Caco-2 (cell line): ENCODE data around the gene TCERG1L. TPM values are rescaled to one million over a fixed set of nuclear protein-coding genes. Genes with fewer than 3 reads are reported as not detected.

Experiments used
- BruUV-seq: library from RNA; stranded (reverse); fragments of 400-500 nt; replicated peaks from 2 replicates; lab custom pipeline; 2021; lab: Mats Ljungman, UMichigan
- CTCF ChIA-PET: fragments of 300-600 bp; sonication (Branson Sonifier 250); formaldehyde crosslinking; loops from one replicate; lab custom pipeline; 2022; ENCODE audit warnings: antibody characterized with exemption; lab: Charles Lee
- POLR2A ChIA-PET: fragments of 300-600 bp; sonication (Branson Sonifier 250); formaldehyde crosslinking; loops from one replicate; lab custom pipeline; 2022; ENCODE audit warnings: antibody characterized with exemption; lab: Charles Lee
- DNase-seq, 2 experiments: peaks; one replicate each; pipeline versions ENCODE4 v3.0.0 to v3.0.0-alpha.2; 2020 to 2022
- H3K27me3 ChIP-seq: replicated peaks from 2 replicates; pipeline ENCODE4 v1.6.0; 2011; ENCODE audit warnings: low read length; ENCODE audit not compliant: control insufficient read depth, insufficient read depth
- H3K36me3 ChIP-seq: 2 replicates; pipeline ENCODE4 v1.5.1; 2011; ENCODE audit warnings: low read length; ENCODE audit not compliant: control insufficient read depth, insufficient read depth
- H3K4me1 ChIP-seq: fragments of 250-450 bp; sonication (Bioruptor Pico); 2 replicates; pipeline ENCODE4 v1.5.1; 2020; ENCODE audit warnings: mild to moderate bottlenecking
- H3K4me3 ChIP-seq: 2 replicates; pipeline ENCODE4 v1.5.1; 2011; ENCODE audit warnings: low read depth, mild to moderate bottlenecking, control low read depth, low read length
- H3K9me3 ChIP-seq: fragments of 250-450 bp; sonication (Bioruptor Pico); 2 replicates; pipeline ENCODE4 v1.5.1; 2020; ENCODE audit warnings: mild to moderate bottlenecking, moderate library complexity
- H3K27ac Mint-ChIP-seq: one replicate; pipeline ENCODE4 v1.8.0; 2022; ENCODE audit warnings: mixed read lengths; ENCODE audit not compliant: unreplicated experiment
- H3K27me3 Mint-ChIP-seq: one replicate; pipeline ENCODE4 v1.8.0; 2022; ENCODE audit warnings: mixed read lengths; ENCODE audit not compliant: insufficient read depth, unreplicated experiment
- H3K36me3 Mint-ChIP-seq: one replicate; pipeline ENCODE4 v1.8.0; 2022; ENCODE audit warnings: mild to moderate bottlenecking, mixed read lengths; ENCODE audit not compliant: insufficient read depth, unreplicated experiment
- H3K4me1 Mint-ChIP-seq: one replicate; pipeline ENCODE4 v1.8.0; 2022; ENCODE audit warnings: low read depth, mixed read lengths; ENCODE audit not compliant: unreplicated experiment
- H3K4me3 Mint-ChIP-seq: one replicate; pipeline ENCODE4 v1.8.0; 2022; ENCODE audit warnings: mild to moderate bottlenecking, moderate library complexity, mixed read lengths; ENCODE audit not compliant: unreplicated experiment
- H3K9me3 Mint-ChIP-seq: one replicate; pipeline ENCODE4 v1.8.0; 2022; ENCODE audit warnings: mixed read lengths; ENCODE audit not compliant: unreplicated experiment
- intact Hi-C: fragments of 100-400 bp; cut with micrococcal nuclease; formaldehyde crosslinking; loops from one replicate; pipeline ENCODE4 v1.10.0; 2022; ENCODE audit not compliant: unreplicated experiment
- total RNA-seq: library from RNA; stranded (reverse); gene quantifications from 2 replicates; pipeline ENCODE4 v1.2.3, GENCODE V29; 2022
- TF ChIP-seq, protein P1 (sequence below), 2 experiments: fragments of 200-600 bp in 1 of 2; IDR thresholded peaks; 1 replicate in 1 of 2; 2 replicates in 1 of 2; pipeline versions ENCODE4 v1.5.1 to v1.8.0; 2011 to 2022; ENCODE audit warnings: antibody characterized with exemption in 1 of 2, control low read depth in 1 of 2, inconsistent platforms in 1 of 2, low read depth in 1 of 2, low read length in 1 of 2, mild to moderate bottlenecking in 1 of 2, moderate library complexity in 1 of 2; ENCODE audit not compliant: insufficient read depth in 1 of 2, severe bottlenecking in 1 of 2, unreplicated experiment in 1 of 2

The TCERG1L gene
- total RNA-seq, 1 experiment from 2014 or later: not detected

DNA sequence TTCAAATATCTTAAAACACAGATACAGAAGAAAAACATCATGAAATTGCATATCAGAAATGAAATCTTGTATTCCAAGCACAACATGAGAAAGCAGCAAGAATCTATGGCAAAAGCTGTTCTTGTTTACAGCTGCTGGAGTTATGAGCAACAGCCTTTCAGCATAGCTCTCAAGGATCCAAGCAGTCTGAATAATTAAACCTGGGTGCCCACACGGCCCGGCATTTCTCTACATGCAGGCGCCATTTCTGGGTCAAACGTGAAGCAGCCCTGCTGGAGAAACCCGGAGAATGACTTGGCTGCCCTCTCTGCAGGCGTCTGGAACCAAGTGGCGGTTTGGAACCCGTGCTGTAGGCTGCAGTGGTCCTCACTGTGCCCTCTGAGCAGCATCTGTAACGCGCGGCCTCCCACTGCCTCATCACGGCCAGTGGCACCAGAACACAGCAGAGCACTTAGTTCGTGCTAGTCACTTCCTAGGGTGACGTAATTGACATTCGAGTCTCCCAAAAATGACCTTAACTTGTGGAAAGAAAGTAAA is 213.0 kb downstream of the TCERG1L start:
- Mint-ChIP-seq H3K9me3 (no peaks in the 10 kb centered on the region), H3K36me3 (no peaks in the 10 kb centered on the region), H3K27ac (no peak overlapping the region), H3K4me1 (no peaks in the 10 kb centered on the region), H3K27me3 (no peaks in the 10 kb centered on the region), H3K4me3 (no peak overlapping the region)
- ChIA-PET CTCF (no interaction called here), POLR2A (no interaction called here)
- BruUV-seq: no TSS peak
- Histone ChIP-seq H3K4me1 (no peaks in the 10 kb centered on the region), H3K9me3 (no peaks in the 10 kb centered on the region), H3K4me3 (no peak overlapping the region), H3K36me3 (no peaks in the 10 kb centered on the region), H3K27me3 (no peaks in the 10 kb centered on the region)
- DNase-seq: no peak
- TF ChIP-seq, protein P1, sequence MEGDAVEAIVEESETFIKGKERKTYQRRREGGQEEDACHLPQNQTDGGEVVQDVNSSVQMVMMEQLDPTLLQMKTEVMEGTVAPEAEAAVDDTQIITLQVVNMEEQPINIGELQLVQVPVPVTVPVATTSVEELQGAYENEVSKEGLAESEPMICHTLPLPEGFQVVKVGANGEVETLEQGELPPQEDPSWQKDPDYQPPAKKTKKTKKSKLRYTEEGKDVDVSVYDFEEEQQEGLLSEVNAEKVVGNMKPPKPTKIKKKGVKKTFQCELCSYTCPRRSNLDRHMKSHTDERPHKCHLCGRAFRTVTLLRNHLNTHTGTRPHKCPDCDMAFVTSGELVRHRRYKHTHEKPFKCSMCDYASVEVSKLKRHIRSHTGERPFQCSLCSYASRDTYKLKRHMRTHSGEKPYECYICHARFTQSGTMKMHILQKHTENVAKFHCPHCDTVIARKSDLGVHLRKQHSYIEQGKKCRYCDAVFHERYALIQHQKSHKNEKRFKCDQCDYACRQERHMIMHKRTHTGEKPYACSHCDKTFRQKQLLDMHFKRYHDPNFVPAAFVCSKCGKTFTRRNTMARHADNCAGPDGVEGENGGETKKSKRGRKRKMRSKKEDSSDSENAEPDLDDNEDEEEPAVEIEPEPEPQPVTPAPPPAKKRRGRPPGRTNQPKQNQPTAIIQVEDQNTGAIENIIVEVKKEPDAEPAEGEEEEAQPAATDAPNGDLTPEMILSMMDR (IDR thresholded peaks at IDR 0.05; ENCODE audit: insufficient read depth in 1 of 2, low read depth in 1 of 2, low read length in 1 of 2, severe bottlenecking in 1 of 2, unreplicated experiment in 1 of 2): no peak
- intact Hi-C loops: no loop called here

DNA sequence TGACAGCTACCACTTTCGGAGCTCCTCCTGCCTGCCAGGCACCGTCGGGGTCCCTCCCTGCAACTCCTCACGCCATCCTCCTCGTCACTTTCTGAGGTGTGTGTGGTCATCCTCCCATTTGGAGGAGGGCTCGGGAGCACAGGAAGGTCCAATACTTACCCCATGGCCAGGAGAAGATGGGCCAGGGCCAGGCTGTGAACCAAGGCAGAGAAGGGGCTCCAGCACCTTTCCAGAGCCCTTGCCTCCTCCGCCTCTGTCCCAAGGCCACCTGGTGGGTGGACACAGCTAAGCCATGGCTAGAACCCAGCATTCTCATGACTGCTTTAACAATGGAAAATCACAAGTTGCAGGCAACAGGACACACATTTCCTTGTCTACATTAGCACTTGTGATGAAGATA is 215.5 kb downstream of the TCERG1L start:
- TF ChIP-seq, protein P1 (IDR thresholded peaks at IDR 0.05; ENCODE audit: insufficient read depth in 1 of 2, low read depth in 1 of 2, low read length in 1 of 2, severe bottlenecking in 1 of 2, unreplicated experiment in 1 of 2): no peak
- Mint-ChIP-seq H3K27ac (no peak overlapping the region), H3K4me1 (no peaks in the 10 kb centered on the region), H3K27me3 (no peaks in the 10 kb centered on the region), H3K9me3 (no peaks in the 10 kb centered on the region), H3K36me3 (no peaks in the 10 kb centered on the region), H3K4me3 (no peak overlapping the region)
- Histone ChIP-seq H3K4me1 (no peaks in the 10 kb centered on the region), H3K27me3 (no peaks in the 10 kb centered on the region), H3K9me3 (no peaks in the 10 kb centered on the region), H3K4me3 (no peak overlapping the region), H3K36me3 (no peaks in the 10 kb centered on the region)
- POLR2A ChIA-PET: no interaction called here
- peak in 1 of 2 experiments; percentile 3 for DNase-seq
- CTCF ChIA-PET: no interaction called here
- no TSS peak for BruUV-seq
- intact Hi-C loops: no loop called here

DNA sequence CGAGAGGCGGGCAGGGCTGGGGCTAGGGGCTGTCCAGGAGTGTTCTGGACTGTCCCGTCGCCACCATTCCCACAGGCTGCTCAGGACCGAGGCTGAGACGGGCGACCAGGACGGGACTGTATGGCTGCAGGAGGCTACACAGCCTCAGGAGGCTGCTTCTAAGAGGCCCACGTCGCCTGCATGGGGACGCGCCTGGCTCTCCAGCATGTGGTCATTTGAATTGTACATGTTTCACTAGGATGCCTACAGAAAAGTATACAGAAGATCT is 216.3 kb downstream of the TCERG1L start:
- H3K4me1 Mint-ChIP-seq: no peaks in the 10 kb centered on the region
- H3K27me3 Mint-ChIP-seq: no peaks in the 10 kb centered on the region
- Histone ChIP-seq H3K36me3 (no peaks in the 10 kb centered on the region), H3K4me1 (no peaks in the 10 kb centered on the region), H3K27me3 (no peaks in the 10 kb centered on the region), H3K4me3 (no peak overlapping the region), H3K9me3 (no peaks in the 10 kb centered on the region)
- no TSS peak for BruUV-seq
- POLR2A ChIA-PET: no interaction called here
- H3K27ac Mint-ChIP-seq: no peak overlapping the region
- intact Hi-C loops: no loop called here
- CTCF ChIA-PET: no interaction called here
- no peaks in the 10 kb centered on the region for H3K36me3 Mint-ChIP-seq
- TF ChIP-seq, protein P1 (IDR thresholded peaks at IDR 0.05; ENCODE audit: insufficient read depth in 1 of 2, low read depth in 1 of 2, low read length in 1 of 2, severe bottlenecking in 1 of 2, unreplicated experiment in 1 of 2): no peak
- no peaks in the 10 kb centered on the region for H3K9me3 Mint-ChIP-seq
- no peak overlapping the region for H3K4me3 Mint-ChIP-seq
- no peak for DNase-seq
